HL-60 (cell line): ENCODE measurements around the gene NCS1.

Experiments used
- CTCF ChIP-seq: IDR thresholded peaks from one replicate; pipeline ENCODE4 v1.5.1; 2011; ENCODE audit warnings: low read length, control low read depth, inconsistent platforms; ENCODE audit not compliant: insufficient read depth
- GABPA ChIP-seq: IDR thresholded peaks from 2 replicates; pipeline ENCODE4 v1.6.1; 2012; ENCODE audit warnings: low read depth
- POLR2AphosphoS5 ChIP-seq: IDR thresholded peaks from 2 replicates; pipeline ENCODE4 v1.6.1; 2012; ENCODE audit warnings: low read depth
- REST ChIP-seq: IDR thresholded peaks from 2 replicates; pipeline ENCODE4 v1.6.1; 2012; ENCODE audit warnings: low read depth; ENCODE audit not compliant: insufficient replicate concordance
- SPI1 ChIP-seq: IDR thresholded peaks from 2 replicates; pipeline ENCODE4 v1.6.1; 2012; ENCODE audit warnings: low read depth, mild to moderate bottlenecking, borderline replicate concordance

GRCh38 chr9:130142056-130142455 is 30.1 kb upstream of the NCS1 start:
- TF ChIP-seq CTCF (no peak), REST (no peak), POLR2AphosphoS5 (no peak), GABPA (no peak), SPI1 (no peak)
